Motor neuron (in vitro differentiated cells): Measurements from ENCODE around the gene TANGO2. TPM values are rescaled to one million over a fixed set of nuclear protein-coding genes. Genes with fewer than 3 reads are reported as not detected.
A peak's percentile ranks its signal among the peaks of the same experiment; 100 is the strongest.

ENCODE experiments used
- ATAC-seq, 8 experiments: fragments of 200-7000 bp; cut with Tn5 transposase; replicated peaks in 6 of 8; 2 replicates each; pipeline ENCODE4 v1.8.0; 2021; ENCODE audit warnings: mild to moderate bottlenecking in 8 of 8, moderate library complexity in 8 of 8
- H3K27ac ChIP-seq, 2 donors: fragments of 250-450 bp; sonication (Bioruptor Pico); 2 replicates each; pipeline ENCODE4 v1.9.0; 2021; ENCODE audit warnings: antibody characterized with exemption in 2 of 2, mild to moderate bottlenecking in 2 of 2, moderate library complexity in 1 of 2
- H3K4me1 ChIP-seq, 2 donors: fragments of 250-450 bp; sonication (Bioruptor Pico); replicated peaks in 1 of 2; 2 replicates each; pipeline ENCODE4 v1.6.1; 2021; ENCODE audit warnings: antibody characterized with exemption in 2 of 2, mild to moderate bottlenecking in 2 of 2, moderate library complexity in 1 of 2
- H3K4me3 ChIP-seq, 5 donors: fragments of 250-450 bp; sonication (Bioruptor Pico); 2 replicates each; pipeline ENCODE4 v1.9.0; 2021; ENCODE audit warnings: antibody characterized with exemption in 5 of 5, mild to moderate bottlenecking in 5 of 5, moderate library complexity in 4 of 5
- WGBS, 10 experiments: fragments of 450-650 bp; shearing (Covaris generic); methylation state at CpG; one replicate each; pipeline ENCODE4 v1.0.0; 2022; 5-methylcytosine and 5-hydroxymethylcytosine counted together
- in situ Hi-C, 9 experiments: fragments of 400-800 bp; cut with MboI; loops; one replicate each; pipeline ENCODE4 v1.15.0; 2021; ENCODE audit warnings: low sequenced_read_pairs in 9 of 9, low pct_unique_long_range_greater_than_20kb in 2 of 9; ENCODE audit not compliant: unreplicated experiment in 9 of 9
- total RNA-seq, 8 experiments: library from RNA; unstranded; fragments of 300-600 nt; gene quantifications; 2 replicates each; pipeline versions ENCODE4 v1.2.3 to v1.2.4, GENCODE V29; 2022

The TANGO2 gene
- total RNA-seq, 8 experiments from 2014 or later = 5.4 to 36.3 (median 14.5) TPM

DNA sequence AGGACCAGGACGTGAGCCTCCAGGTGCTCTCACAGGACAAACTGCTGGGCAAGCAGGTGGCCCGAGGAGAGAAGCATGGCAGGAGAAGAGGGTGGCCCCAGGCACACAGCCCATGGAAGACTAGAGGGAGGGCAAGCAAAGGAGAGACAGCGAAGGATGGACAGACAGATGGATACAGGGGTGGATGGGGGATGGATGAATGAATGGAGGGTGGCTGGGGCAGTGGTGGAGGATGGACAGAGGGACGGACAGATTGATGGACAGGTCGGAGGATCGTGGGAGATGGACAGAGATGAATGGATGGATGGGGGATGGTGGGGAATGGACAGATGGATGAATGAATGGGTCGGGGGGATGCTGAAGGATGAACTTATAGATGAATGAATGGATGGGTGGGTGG lies 27.0 kb upstream of the TANGO2 start:
- 80 to 100% (median 85%) methylated on average over 1 to 3 of the region's 7 CpGs; no CpG with 5 or more reads in 6 of the 10 experiments for WGBS, 10 experiments
- Histone ChIP-seq H3K4me1 (peaks cover 30 to 32% of the 10 kb centered on the region in 2 donors), H3K27ac (no peak overlapping the region), H3K4me3 (no peak overlapping the region)
- in situ Hi-C loops = no loop called here
- ATAC-seq = no peak

DNA sequence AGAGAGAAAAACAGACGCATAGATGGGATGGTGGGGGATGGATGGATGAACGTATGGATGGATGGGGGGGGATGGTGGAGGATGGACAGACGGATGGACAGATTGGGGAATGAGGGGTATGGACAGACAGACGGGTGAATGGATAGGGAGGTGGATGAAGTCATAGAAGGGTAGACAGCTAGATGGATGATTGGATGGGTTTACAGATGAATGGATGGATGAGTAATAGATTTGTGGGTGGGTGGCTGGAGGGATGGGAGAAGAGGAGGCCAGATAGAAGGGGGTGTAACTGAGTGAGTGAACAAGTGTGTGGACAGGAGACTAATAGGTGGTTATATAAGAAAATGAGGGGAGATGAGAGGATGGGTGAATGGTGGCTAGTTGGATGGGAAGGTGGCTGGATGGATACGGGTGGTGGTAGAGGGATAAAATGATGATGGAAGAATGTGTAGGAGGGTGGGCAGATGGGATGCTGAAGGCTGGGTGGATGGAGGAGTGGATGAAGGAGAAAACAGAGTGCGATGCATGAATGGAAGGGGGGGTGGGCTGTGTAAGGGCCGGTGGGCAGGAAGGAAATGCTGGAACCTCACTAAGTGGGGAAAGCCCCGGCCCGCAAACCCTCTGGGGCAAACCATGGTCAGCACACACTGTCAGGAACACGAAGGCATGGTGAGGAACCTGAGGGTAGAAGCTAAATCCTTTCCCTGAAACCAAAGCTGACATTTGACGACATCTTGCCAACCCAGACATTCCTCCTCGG lies 25.9 kb upstream of the TANGO2 start:
- Histone ChIP-seq H3K27ac (no peak overlapping the region), H3K4me3 (no peak overlapping the region), H3K4me1 (peaks cover 41 to 43% of the 10 kb centered on the region in 2 donors)
- 56 to 100% (median 91%) methylated on average over 1 to 7 of the region's 12 CpGs; no CpG with 5 or more reads in 3 of the 10 experiments for WGBS, 10 experiments
- no peak for ATAC-seq
- in situ Hi-C loops = no loop called here

DNA sequence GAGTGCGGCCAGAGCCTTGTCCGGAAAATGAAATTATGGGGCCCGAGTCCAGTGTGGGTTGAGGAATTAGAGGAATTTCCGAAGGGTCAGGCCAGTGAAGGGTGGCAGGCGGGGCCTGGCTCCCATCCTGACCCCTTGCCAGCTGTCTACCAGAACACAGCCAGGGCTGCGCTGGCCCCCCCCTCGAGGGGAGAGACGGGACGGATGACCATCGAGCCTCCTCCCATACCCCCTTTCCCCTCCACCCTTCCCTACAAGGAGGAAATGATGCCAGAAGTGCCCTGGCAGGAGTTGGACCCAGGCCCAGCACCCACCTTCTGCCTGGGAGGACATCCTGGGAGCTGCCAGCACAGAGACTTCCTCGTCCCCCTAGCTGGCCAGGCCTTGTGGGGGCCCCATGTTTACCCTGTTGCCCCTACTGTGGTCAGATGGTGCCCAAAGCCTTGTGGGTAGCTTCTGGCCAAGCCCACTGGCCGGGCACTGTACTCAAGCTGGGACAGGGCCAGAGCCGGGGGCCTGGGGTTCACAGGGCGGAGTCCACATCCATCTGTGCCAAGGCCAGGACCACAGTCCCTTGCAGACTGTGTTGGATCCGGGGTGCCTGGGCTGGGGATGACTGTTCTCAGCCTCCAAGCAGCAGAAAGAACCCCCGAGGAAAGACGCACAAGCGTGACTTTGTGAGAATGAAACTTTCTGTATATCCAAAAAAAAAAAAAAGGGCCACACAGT lies 25.1 kb upstream of the TANGO2 start:
- in situ Hi-C loops = no loop called here
- Histone ChIP-seq H3K4me3 (no peak overlapping the region), H3K27ac (no peak overlapping the region), H3K4me1 (peaks cover 49 to 50% of the 10 kb centered on the region in 2 donors)
- no peak for ATAC-seq
- 20 to 100% (median 83%) methylated on average over 1 to 13 of the region's 18 CpGs; no CpG with 5 or more reads in 1 of the 10 experiments for WGBS, 10 experiments

DNA sequence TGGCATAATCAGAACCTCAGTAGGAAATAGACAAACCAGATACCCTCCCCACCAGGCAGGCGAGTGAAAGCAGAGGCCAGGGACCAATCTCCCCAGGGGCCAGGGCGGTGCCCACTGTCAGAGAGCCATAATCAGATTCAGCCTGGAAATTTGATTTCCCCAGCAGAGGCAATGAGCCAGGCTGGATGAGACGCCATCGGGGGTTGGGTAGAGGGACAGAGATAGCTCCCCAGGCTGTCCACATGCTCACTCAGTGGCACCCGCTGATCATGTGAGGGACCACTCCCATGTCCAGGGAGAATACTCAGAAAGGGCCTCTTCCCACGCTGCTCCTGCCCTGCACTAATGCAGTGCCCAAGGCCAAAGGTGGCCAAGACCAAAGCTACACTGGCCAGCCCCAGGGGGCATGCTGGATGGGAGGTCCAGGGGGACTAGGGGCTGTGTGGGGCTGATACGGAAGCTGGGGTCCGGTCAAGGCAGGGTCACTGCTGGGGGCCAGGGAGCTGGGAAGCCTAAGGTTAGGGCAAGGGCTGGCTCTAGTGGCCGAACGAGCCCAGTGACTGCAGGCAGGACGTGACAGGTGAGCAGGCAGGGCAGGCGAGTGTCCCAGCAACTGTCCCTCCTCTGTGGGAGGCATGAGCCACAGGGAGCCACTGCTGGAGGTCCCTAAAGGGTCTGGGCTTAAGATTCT lies 24.1 kb upstream of the TANGO2 start:
- H3K4me1 ChIP-seq = peaks cover 51 to 56% of the 10 kb centered on the region in 2 donors
- 0 to 90% (median 62%) methylated on average over 1 to 3 of the region's 12 CpGs; no CpG with 5 or more reads in 5 of the 10 experiments for WGBS, 10 experiments
- in situ Hi-C loops = no loop called here
- H3K27ac ChIP-seq = peak overlapping the region in 1 of 2 donors; percentile 42
- ATAC-seq = peak in 4 of 8 experiments; percentile 10 to 59 (median 40)
- H3K4me3 ChIP-seq = no peak overlapping the region

DNA sequence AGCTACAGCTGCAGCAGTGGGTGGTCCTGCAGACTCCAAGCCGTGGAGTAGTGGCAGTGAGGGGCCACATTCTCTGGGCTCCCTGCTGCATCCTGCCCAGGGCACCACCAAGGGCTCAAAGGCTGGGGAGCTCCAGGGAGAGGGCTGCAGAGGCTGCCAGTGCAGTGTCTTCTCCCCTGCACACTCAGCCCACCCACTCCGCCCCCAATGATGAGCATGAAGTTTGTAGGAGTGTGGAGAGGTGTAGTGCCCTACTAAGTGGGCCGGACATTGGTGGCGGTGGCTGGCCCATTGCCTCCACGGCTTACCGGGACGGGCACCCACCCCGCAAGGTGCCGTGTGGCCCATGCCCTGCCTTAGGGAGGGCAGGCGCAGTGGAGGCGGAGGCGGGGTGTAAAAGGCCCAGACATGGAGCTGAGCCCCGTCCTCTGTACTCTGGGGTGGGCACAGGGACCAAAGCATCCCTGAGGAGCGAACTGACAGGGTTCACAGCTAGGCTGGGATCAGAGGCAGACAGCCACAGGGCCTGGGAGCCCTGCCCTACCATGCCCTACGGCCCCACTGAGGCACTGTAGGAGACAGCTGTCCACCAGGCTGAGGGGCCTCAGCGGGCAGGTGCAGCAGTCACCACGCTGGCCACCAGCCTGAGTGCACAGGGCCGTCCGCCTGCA lies 23.2 kb upstream of the TANGO2 start:
- Histone ChIP-seq H3K4me3 (no peak overlapping the region), H3K4me1 (peaks cover 60 to 61% of the 10 kb centered on the region in 2 donors), H3K27ac (peak overlapping the region in 1 of 2 donors; percentile 74)
- in situ Hi-C loops = no loop called here
- WGBS, 10 experiments = 40 to 100% (median 66%) methylated on average over 1 to 5 of the region's 19 CpGs; no CpG with 5 or more reads in 6 of the 10 experiments
- ATAC-seq = peak in 3 of 8 experiments; percentile 5 to 7 (median 5)

DNA sequence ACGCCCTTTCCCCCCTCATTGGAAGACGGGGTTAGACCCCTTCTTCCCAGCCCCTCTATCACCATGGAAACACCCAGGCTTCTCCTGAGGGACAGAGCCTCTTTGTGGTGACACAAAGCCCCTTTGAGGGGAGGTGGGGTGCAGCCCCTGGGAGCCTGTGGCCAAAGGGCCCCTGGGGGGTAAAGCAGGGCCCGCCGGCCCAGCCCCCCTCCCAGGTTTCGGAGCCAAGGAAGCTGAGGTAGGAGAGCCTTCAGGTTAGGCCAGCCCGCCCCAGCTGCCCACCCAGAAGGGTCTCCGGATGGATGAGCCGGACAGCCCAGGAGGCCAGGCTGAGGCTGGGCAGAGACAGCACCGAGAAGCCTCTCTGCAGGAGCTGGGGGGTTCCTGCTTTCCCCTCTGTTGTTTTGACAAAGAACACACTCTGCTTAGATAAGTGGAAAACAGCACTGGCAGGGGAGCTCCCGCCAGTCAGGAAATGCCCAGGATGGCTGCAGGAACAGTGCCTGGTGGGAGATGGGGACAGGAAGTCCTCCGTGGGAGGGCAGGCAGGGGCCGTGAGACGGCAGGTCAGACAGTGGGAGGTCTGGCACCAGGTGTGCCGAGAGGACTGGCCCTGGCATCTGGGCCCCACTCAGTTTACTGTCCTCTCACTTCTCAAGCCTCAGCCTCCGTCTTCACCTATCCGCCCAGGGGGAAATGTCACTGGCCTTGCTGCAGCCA lies 22.5 kb upstream of the TANGO2 start:
- in situ Hi-C loops = no loop called here
- 29 to 70% (median 61%) methylated on average over 1 to 5 of the region's 16 CpGs; no CpG with 5 or more reads in 7 of the 10 experiments for WGBS, 10 experiments
- Histone ChIP-seq H3K4me3 (no peak overlapping the region), H3K4me1 (peaks cover 61 to 62% of the 10 kb centered on the region in 2 donors), H3K27ac (peak overlapping the region; percentile 56 to 74)
- ATAC-seq = peak in 4 of 8 experiments; percentile 1 to 23 (median 8)

DNA sequence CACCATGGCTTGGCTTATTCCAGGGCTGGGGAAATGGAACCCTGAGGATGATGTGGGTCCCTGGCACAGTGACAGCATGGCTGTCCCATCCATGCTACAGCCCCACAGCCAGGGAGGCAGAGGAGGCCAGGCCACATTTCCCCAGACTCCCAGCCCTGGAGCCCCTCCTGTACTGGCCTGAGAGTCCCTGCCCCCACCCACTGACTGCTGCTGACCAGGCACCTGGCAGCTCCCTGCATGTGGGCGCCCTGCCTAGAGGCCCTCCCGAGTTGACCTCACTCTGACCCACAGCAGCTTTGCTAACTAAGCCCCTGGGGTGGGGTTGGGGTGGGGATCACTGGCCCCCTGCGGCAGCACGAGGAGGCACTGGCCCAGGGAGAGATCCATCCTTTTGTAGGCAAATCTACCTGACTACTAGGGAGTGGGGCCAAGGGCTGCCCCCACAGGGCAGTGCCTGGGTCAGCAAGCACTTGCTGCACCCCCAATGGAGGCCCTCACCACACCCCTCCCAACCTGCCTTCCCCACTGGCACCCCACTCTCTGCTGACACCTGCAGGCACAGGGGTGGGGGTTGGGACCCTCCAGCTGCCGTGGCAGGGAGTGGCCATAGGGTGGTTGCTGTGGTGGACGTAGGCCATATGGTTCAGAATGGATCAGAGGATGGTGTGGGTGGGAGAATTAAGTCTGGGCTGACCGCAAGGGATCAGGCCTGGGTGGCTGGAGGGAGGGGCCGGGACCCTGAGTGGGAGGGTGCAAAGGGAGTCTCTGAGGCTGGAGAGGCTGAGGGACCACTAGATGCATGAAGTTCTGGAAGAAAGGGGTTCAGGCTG lies 21.7 kb upstream of the TANGO2 start:
- peaks cover 61 to 62% of the 10 kb centered on the region in 2 donors for H3K4me1 ChIP-seq
- in situ Hi-C loops = no loop called here
- peak overlapping the region; percentile 65 to 74 for H3K27ac ChIP-seq
- WGBS, 10 experiments = 13% methylated on average over 3 of the region's 8 CpGs; no CpG with 5 or more reads in 9 of the 10 experiments
- peak in 6 of 8 experiments; percentile 3 to 73 (median 30) for ATAC-seq
- H3K4me3 ChIP-seq = no peak overlapping the region

DNA sequence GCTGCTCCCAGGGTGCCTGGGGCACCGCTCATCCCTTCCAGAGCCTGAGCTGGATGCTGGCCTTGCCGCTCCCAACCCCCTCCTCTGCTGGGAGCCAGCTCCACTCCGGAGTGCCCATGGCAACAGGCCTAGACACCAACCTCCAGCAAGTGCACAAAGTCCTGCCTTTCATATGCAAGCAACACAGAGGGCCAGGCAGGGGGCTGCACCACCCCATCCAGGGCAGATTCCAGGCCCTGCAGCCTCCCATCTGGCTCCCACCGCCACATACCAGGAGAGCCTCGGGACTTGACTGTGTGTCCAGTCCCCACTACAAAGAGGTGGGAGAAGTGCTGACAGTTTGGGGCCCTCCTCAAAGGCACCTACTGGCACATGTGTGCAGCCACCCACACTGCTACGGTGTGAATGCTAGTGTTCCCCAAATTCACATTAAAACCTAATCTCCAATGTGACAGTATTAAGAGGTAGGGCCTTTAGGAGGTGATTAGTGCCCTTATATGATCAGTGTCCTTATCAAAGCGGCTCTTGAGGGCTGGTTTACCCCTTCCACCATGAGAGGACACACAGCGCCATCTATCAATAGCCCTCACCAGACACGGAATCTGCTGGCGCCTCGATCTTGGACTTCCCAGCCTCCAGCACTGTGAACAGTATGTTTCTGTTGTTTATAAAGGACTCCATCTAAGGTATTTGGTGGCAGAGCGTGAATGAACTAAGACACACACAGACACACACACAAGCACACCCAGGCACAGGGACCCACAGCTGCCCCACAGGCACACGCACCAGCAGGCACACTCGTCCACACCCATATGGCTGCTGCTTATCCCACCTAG lies 20.4 kb upstream of the TANGO2 start:
- peak in 6 of 8 experiments; percentile 50 to 93 (median 90) for ATAC-seq
- H3K27ac ChIP-seq = peak overlapping the region; percentile 65 to 74
- in situ Hi-C loops = no loop called here
- 40 to 100% (median 79%) methylated on average over 1 to 6 of the region's 14 CpGs; no CpG with 5 or more reads in 4 of the 10 experiments for WGBS, 10 experiments
- peaks cover 61 to 62% of the 10 kb centered on the region in 2 donors for H3K4me1 ChIP-seq
- H3K4me3 ChIP-seq = no peak overlapping the region

DNA sequence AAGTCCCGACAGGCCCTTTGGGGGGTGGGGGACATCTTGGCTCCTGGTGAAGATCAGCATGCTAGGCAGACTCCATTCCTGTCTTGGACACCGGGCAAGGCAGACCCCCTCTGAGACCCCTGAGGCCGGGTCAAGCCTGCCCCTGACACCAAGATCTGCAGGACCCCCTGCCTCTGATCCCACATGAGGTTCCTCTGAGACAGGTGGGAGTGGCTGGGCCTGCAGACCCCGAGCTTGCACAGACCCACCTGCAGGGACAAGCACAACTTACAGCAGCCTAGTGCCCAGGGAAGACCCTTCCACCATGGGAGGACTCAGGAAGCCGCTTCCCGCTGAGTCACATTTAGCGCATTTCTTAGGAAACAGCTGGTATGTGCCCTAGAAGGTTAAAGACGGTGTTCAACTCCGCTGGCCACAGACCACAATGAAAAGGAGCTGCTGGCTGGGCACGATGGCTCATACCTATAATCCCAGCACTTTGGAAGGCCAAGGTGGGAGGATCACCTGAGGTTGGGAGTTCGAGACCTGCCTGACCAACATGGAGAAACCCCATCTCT lies 19.8 kb upstream of the TANGO2 start:
- in situ Hi-C loops = no loop called here
- 50 to 92% (median 76%) methylated on average over 2 to 6 of the region's 11 CpGs; no CpG with 5 or more reads in 2 of the 10 experiments for WGBS, 10 experiments
- Histone ChIP-seq H3K4me3 (no peak overlapping the region), H3K27ac (peak overlapping the region; percentile 50 to 68), H3K4me1 (peaks cover 61 to 62% of the 10 kb centered on the region in 2 donors)
- no peak for ATAC-seq

DNA sequence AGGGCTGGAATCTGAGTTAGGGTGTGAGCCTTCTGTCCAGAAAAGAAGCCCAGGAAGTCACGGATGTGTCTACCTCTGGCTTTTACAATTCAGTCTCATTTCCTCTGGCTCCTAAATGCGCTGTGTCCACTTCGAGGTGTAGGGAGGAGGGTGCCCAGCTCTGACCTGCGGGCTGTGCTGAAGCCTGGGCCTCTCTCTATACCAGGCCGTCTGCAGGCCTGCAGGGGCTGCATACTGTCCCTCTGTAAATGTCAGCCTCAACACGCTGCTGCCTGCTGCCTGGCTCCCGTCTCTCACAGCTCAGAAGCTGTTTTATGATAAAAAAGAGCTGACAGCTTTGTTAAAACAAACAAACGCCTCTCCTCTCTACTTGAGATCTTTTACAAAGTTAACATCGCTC lies 18.8 kb upstream of the TANGO2 start:
- in situ Hi-C loops = no loop called here
- WGBS, 10 experiments = 33 to 94% (median 61%) methylated on average over 1 to 8 of the region's 9 CpGs
- no peak for ATAC-seq
- Histone ChIP-seq H3K4me3 (no peak overlapping the region), H3K4me1 (peaks cover 53 to 57% of the 10 kb centered on the region in 2 donors), H3K27ac (peak overlapping the region in 1 of 2 donors; percentile 33)
